A549 (cell line): Measurements from ENCODE around the gene BMAL1. TPM values are rescaled to one million over a fixed set of nuclear protein-coding genes. Genes with fewer than 3 reads are reported as not detected.

ENCODE experiments used
- ATAC-seq, 2 experiments: fragments of 200-7000 bp in 1 of 2; fragments of >200 bp in 1 of 2; cut with Nextera tagmentation in 1 of 2; cut with Tn5 transposase in 1 of 2; 3 replicates each; pipeline versions ENCODE4 v1.8.0 to v1.9.1; 2018 to 2020; ENCODE audit warnings: mild to moderate bottlenecking in 1 of 2, moderate library complexity in 1 of 2
- CTCF ChIA-PET: fragments of 300-600 bp; sonication (Branson Sonifier 250); formaldehyde crosslinking; extraction: SDS; loops from one replicate; lab custom pipeline; 2021; ENCODE audit warnings: antibody characterized with exemption, inconsistent platforms; lab: Yijun Ruan, JAX
- POLR2A ChIA-PET: fragments of 350-600 bp; formaldehyde crosslinking; extraction: SDS; loops from one replicate; lab custom pipeline; 2021; ENCODE audit warnings: antibody characterized with exemption, inconsistent platforms; lab: Yijun Ruan, JAX
- DNase-seq, 2 experiments: peaks; one replicate each; pipeline versions ENCODE4 v3.0.0 to v3.0.0-alpha.2; 2011 to 2016; ENCODE audit warnings: low read depth in 1 of 2, low spot score in 1 of 2
- FAIRE-seq: peaks from 2 replicates; lab custom pipeline; 2011; peaks lifted over from hg19 to GRCh38; lab: Jason Lieb, UNC
- H3K27ac ChIP-seq, 2 experiments: fragments of >200 bp; sonication (Bioruptor Twin); formaldehyde crosslinking; 3 replicates each; pipeline ENCODE4 v1.5.1; 2016 to 2017
- H3K4me1 ChIP-seq: fragments of >200 bp; sonication (Bioruptor Twin); formaldehyde crosslinking; 3 replicates; pipeline ENCODE4 v1.6.1; 2016
- H3K4me2 ChIP-seq: fragments of >200 bp; sonication (Bioruptor Twin); formaldehyde crosslinking; 3 replicates; pipeline ENCODE4 v1.6.1; 2016
- H3K4me3 ChIP-seq: fragments of >200 bp; sonication (Bioruptor Twin); formaldehyde crosslinking; 3 replicates; pipeline ENCODE4 v1.5.1; 2016
- H3K9me3 ChIP-seq: fragments of >200 bp; sonication (Bioruptor Twin); formaldehyde crosslinking; 3 replicates; pipeline ENCODE4 v1.6.1; 2016
- CBX2 ChIP-seq: fragments of 200-600 bp; sonication (generic); IDR thresholded peaks from 2 replicates; pipeline ENCODE4 v1.6.1; 2016; ENCODE audit warnings: low read depth, mild to moderate bottlenecking, borderline replicate concordance
- CHD2 ChIP-seq: fragments of 150-350 bp; IDR thresholded peaks from 2 replicates; pipeline ENCODE4 v1.6.1; 2014; ENCODE audit warnings: low read length; ENCODE audit not compliant: partially characterized antibody
- CTCF ChIP-seq: fragments of >200 bp; sonication (Bioruptor Twin); formaldehyde crosslinking; IDR thresholded peaks from 3 replicates; pipeline ENCODE4 v1.5.1; 2016
- EP300 ChIP-seq, 2 experiments: fragments of >200 bp; sonication (Bioruptor Twin); formaldehyde crosslinking; IDR thresholded peaks; 2 replicates in 1 of 2; 3 replicates in 1 of 2; pipeline ENCODE4 v1.6.1; 2016 to 2017
- FOSB ChIP-seq: fragments of 250-450 bp; sonication (Bioruptor Pico); IDR thresholded peaks from 2 replicates; pipeline ENCODE4 v1.5.0; 2020; ENCODE audit warnings: mild to moderate bottlenecking, moderate library complexity
- FOXS1 ChIP-seq: fragments of 250-450 bp; sonication (Bioruptor Pico); IDR thresholded peaks from 2 replicates; pipeline ENCODE4 v1.5.0; 2020; ENCODE audit warnings: mild to moderate bottlenecking, moderate library complexity
- HDAC2 ChIP-seq: fragments of 200-600 bp; sonication (generic); IDR thresholded peaks from 2 replicates; pipeline ENCODE4 v1.6.1; 2016
- MAFK ChIP-seq: fragments of 450-650 bp; IDR thresholded peaks from 2 replicates; pipeline ENCODE4 v1.6.1; 2014; ENCODE audit not compliant: partially characterized antibody
- MYC ChIP-seq: IDR thresholded peaks from 2 replicates; pipeline ENCODE4 v1.6.1; 2012; ENCODE audit warnings: mild to moderate bottlenecking, inconsistent platforms, low read length, improper control_type of control experiment, borderline replicate concordance
- NPAS2 ChIP-seq: fragments of 250-450 bp; sonication (Bioruptor Pico); IDR thresholded peaks from 2 replicates; pipeline ENCODE4 v1.8.0; 2022; ENCODE audit warnings: mild to moderate bottlenecking, moderate library complexity, borderline replicate concordance
- PBX3 ChIP-seq: IDR thresholded peaks from 2 replicates; pipeline ENCODE4 v1.6.1; 2012
- RAD21 ChIP-seq, 2 experiments: fragments of >200 bp in 1 of 2; sonication (Bioruptor Twin) in 1 of 2; formaldehyde crosslinking in 1 of 2; IDR thresholded peaks in 1 of 2; conservative IDR thresholded peaks in 1 of 2; 2 replicates in 1 of 2; 3 replicates in 1 of 2; pipeline ENCODE4 v1.6.1; 2012 to 2018; ENCODE audit warnings: inconsistent platforms in 1 of 2
- RARB ChIP-seq: fragments of 250-450 bp; sonication (Bioruptor Pico); IDR thresholded peaks from 2 replicates; pipeline ENCODE4 v1.8.0; 2021; ENCODE audit warnings: mild to moderate bottlenecking, moderate library complexity
- RFX5 ChIP-seq: fragments of 450-650 bp; IDR thresholded peaks from 2 replicates; pipeline ENCODE4 v1.7.1; 2014; ENCODE audit warnings: antibody characterized with exemption, mild to moderate bottlenecking, moderate library complexity
- SMC3 ChIP-seq: fragments of >200 bp; sonication (Bioruptor Twin); formaldehyde crosslinking; IDR thresholded peaks from 3 replicates; pipeline ENCODE4 v1.6.1; 2018; ENCODE audit warnings: inconsistent platforms
- ZNF302 ChIP-seq: fragments of 250-450 bp; sonication (Bioruptor Pico); IDR thresholded peaks from 2 replicates; pipeline ENCODE4 v1.9.0; 2021; ENCODE audit warnings: inconsistent platforms, mild to moderate bottlenecking, moderate library complexity
- WGBS: methylation state at CpG from one replicate; pipeline ENCODE4 v1.1.6; 2017; ENCODE audit errors: missing lambda C conversion rate; 5-methylcytosine and 5-hydroxymethylcytosine counted together
- polyA plus RNA-seq, 4 experiments: library from polyadenylated mRNA; depleted of rRNA in 3 of 4; stranded (reverse); fragments of >200 nt; fragmentation: RNase III in 1 of 4; extraction: RNeasy Plus Mini Kit Qiagen cat#74134 plus additional on column Dnase treatment in 1 of 4; gene quantifications; 2 replicates in 3 of 4; 3 replicates in 1 of 4; pipeline ENCODE4 v1.2.3, GENCODE V29; 2011 to 2017

BMAL1 gene
- polyA plus RNA-seq, 2 of the 4 experiments (the other 2 are of a cell fraction): 28.6 to 29.2 TPM

GRCh38 chr11:13343931-13344717 is 66.5 kb downstream of the BMAL1 start:
- TF ChIP-seq CTCF: peak; percentile 91
- TF ChIP-seq FOSB (CRISPR knock-in tag): no peak
- no peak for TF ChIP-seq CBX2
- no peak for TF ChIP-seq FOXS1 (CRISPR knock-in tag)
- TF ChIP-seq PBX3: no peak
- no peak for TF ChIP-seq MAFK
- no peak for TF ChIP-seq RARB (CRISPR knock-in tag)
- TF ChIP-seq HDAC2: no peak
- TF ChIP-seq MYC: no peak
- peak; percentile 97 for TF ChIP-seq SMC3
- no peak for TF ChIP-seq CHD2
- TF ChIP-seq RAD21 (conservative IDR thresholded peaks at IDR 0.05 in 1 of 2, IDR thresholded peaks at IDR 0.05 in 1 of 2): peak; percentile 92 to 95
- no peak for TF ChIP-seq ZNF302
- TF ChIP-seq, all 56 proteins: peak for 3
- ChIA-PET CTCF (interaction anchor here (0.6 to 6.1 kb wide), 57 partner anchors 8 to 1023 kb away, joined by 3 to 287 read pairs (median 4); partner anchors contain the start of gene RASSF10), POLR2A (interaction anchor here (1.4 kb wide), 1 partner anchor 134 kb away, joined by 3 read pairs; no protein-coding TSS in a partner anchor)
- DNase-seq: peak; percentile 74 to 80
- H3K4me2 ChIP-seq: 0 out of 3 replicates have a peak overlapping the region, but pooled peaks have one; percentile 7
- no peaks in the 10 kb centered on the region for H3K9me3 ChIP-seq
- peak overlapping the region; percentile 39 to 98 for H3K27ac ChIP-seq
- no peak overlapping the region for H3K4me3 ChIP-seq
- ATAC-seq: peak; percentile 44 to 68
- FAIRE-seq: peak; percentile 51
- 33% methylated on average over 10 of the region's 10 CpGs for WGBS
- H3K4me1 ChIP-seq: peaks cover 48% of the 10 kb centered on the region

GRCh38 chr11:13344818-13345217 is 67.2 kb downstream of the BMAL1 start:
- WGBS: 94% methylated on average over 1 of the region's 1 CpG
- TF ChIP-seq NPAS2 (no peak), CTCF (no peak), EP300 (IDR thresholded peaks at IDR 0.05) (no peak), RFX5 (no peak), RARB (CRISPR knock-in tag) (no peak)
- ChIA-PET CTCF (interaction anchor here (0.9 to 6.1 kb wide), 25 partner anchors 9 to 383 kb away, joined by 3 to 287 read pairs (median 6); no protein-coding TSS in a partner anchor), POLR2A (no interaction called here)
- DNase-seq (no peak), ATAC-seq (peak; percentile 31 to 57; a peak in 4 of 6 replicates), FAIRE-seq (no peak)
- H3K4me3 ChIP-seq: no peak overlapping the region
- H3K27ac ChIP-seq: peak overlapping the region in 1 of 2 experiments; percentile 32; a peak in 3 of 6 replicates
- H3K9me3 ChIP-seq: no peaks in the 10 kb centered on the region
- no peak overlapping the region for H3K4me2 ChIP-seq
- H3K4me1 ChIP-seq: peaks cover 44% of the 10 kb centered on the region
